ENCODE data around the gene SH3PXD2A. TPM values are rescaled to one million over a fixed set of nuclear protein-coding genes. Genes with fewer than 3 reads are reported as not detected.

SH3PXD2A gene
- total RNA-seq, 1 experiment from 2014 or later = 4.5 TPM

GRCh38 chr10:103726637-103727036 lies 128.7 kb downstream of the SH3PXD2A start:
- Mint-ChIP-seq H3K4me3 (no peak overlapping the region; a peak in 1 of 5 replicates), H3K27me3 (ENCODE audit: low read depth) (no peaks in the 10 kb centered on the region), H3K36me3 (ENCODE audit: insufficient read depth in 1 of 3, low read depth in 3 of 3) (no peaks in the 10 kb centered on the region; a peak in 1 of 7 replicates), H3K4me1 (peaks cover 22 to 23% of the 10 kb centered on the region in 2 experiments), H3K9me3 (no peaks in the 10 kb centered on the region), H3K27ac (no peak overlapping the region)
- no peak overlapping the region for H3K4me2 ChIP-seq (ENCODE audit: insufficient read depth, insufficient read length, low read length)
- no peaks in the 10 kb centered on the region for H3K23me2 ChIP-seq (ENCODE audit: insufficient read length, low read depth, low read length, poor library complexity, severe bottlenecking)
- no peak overlapping the region for H2BK120ac ChIP-seq (ENCODE audit: low read depth, low read length, poor library complexity, severe bottlenecking)
- no peak overlapping the region for H3T11ph ChIP-seq (ENCODE audit: low read length)
- H3K9me3 ChIP-seq (ENCODE audit: control insufficient read depth, low read depth, low read length) = no peaks in the 10 kb centered on the region
- no peak overlapping the region for H3K14ac ChIP-seq (ENCODE audit: insufficient read depth, low read length)
- no peak overlapping the region for H4K8ac ChIP-seq (replicated peaks; ENCODE audit: insufficient read length, low read depth, low read length)
- no peak overlapping the region for H3K4ac ChIP-seq (ENCODE audit: low read depth, low read length)
- H2BK20ac ChIP-seq (ENCODE audit: low read depth, low read length, poor library complexity, severe bottlenecking) = no peak overlapping the region
- no peak for TF ChIP-seq CTCF (conservative IDR thresholded peaks at IDR 0.05)
- H3K27me3 ChIP-seq (ENCODE audit: insufficient read depth, low read length) = no peaks in the 10 kb centered on the region
- no peak overlapping the region for H3K18ac ChIP-seq (ENCODE audit: insufficient read length, low read depth, low read length)
- H3K27ac ChIP-seq (ENCODE audit: insufficient read length, low read depth, low read length) = no peak overlapping the region
- H4K5ac ChIP-seq (ENCODE audit: insufficient read length, low read depth, low read length) = no peak overlapping the region
- no peak overlapping the region for H2BK12ac ChIP-seq (ENCODE audit: insufficient read length, low read depth, low read length)
- no peak for DNase-seq
- H4K91ac ChIP-seq (ENCODE audit: insufficient read length, low read depth, low read length) = no peak overlapping the region
- no peaks in the 10 kb centered on the region for H4K20me1 ChIP-seq (ENCODE audit: control insufficient read depth, insufficient read depth, insufficient read length)
- no peaks in the 10 kb centered on the region for H3K79me2 ChIP-seq (ENCODE audit: insufficient read depth, low read length)
- H3K23ac ChIP-seq (ENCODE audit: insufficient read length, low read depth, low read length) = no peak overlapping the region
- no peak overlapping the region for H2BK15ac ChIP-seq (ENCODE audit: low read depth, low read length)
- no peaks in the 10 kb centered on the region; the same call in 1 of the 2 replicates for H3K4me1 ChIP-seq (ENCODE audit: insufficient read depth, low read length)
- no peak overlapping the region for H3K56ac ChIP-seq (ENCODE audit: insufficient read length, low read depth, low read length)
- no peak overlapping the region for H2AFZ ChIP-seq (ENCODE audit: low read length)
- H2BK5ac ChIP-seq (ENCODE audit: insufficient read length, low read length) = no peak overlapping the region
- WGBS (ENCODE audit: extremely low coverage, insufficient read length, low lambda C conversion rate) = no CpG with 5 or more reads among the region's 1 CpG
- H3K79me1 ChIP-seq (ENCODE audit: insufficient read depth, low read depth, low read length, poor library complexity, severe bottlenecking) = no peaks in the 10 kb centered on the region
- H3K9ac ChIP-seq (ENCODE audit: extremely low read depth, insufficient read length, low read length) = no peak overlapping the region
- H2AK5ac ChIP-seq (ENCODE audit: insufficient read length, low read length) = no peak overlapping the region

All from H9 (cell line).